Colon (tissue), 2 donors: ENCODE results near the gene TUBA3D.
"Not testable (repeated sequence)": the region's sequence is repeated elsewhere in the genome, so short reads cannot be mapped to it uniquely, and the experiment has no call there.

Experiments used
- FAIRE-seq: peaks from 2 replicates; lab custom pipeline; 2012; peaks lifted over from hg19 to GRCh38; lab: Jason Lieb, UNC
- donor health status: control.
- donor health status: control.

TUBA3D gene

GRCh38 chr2:131475831-131476230 lies at the start of gene TUBA3D:
Gene TUBA3D (plus strand): TSS chr2:131476119. CDS start chr2:131476200, 81 bp downstream.
- FAIRE-seq: no peak

GRCh38 chr2:131426727-131427126 lies 49.2 kb upstream of the TUBA3D start:
- FAIRE-seq: no peak

GRCh38 chr2:131431336-131431735 lies 44.6 kb upstream of the TUBA3D start:
- FAIRE-seq: no peak

GRCh38 chr2:131440742-131441468 lies 35.0 kb upstream of the TUBA3D start:
- FAIRE-seq: not testable (repeated sequence)

- FAIRE-seq: not testable (repeated sequence)
Measured at GRCh38 chr2:131444736-131445514, 31.0 kb upstream of the TUBA3D start.

GRCh38 chr2:131445515-131445797 lies 30.5 kb upstream of the TUBA3D start:
- FAIRE-seq: not testable (repeated sequence)

- no peak for FAIRE-seq
Measured at GRCh38 chr2:131445896-131446295, 30.0 kb upstream of the TUBA3D start.

- not testable (repeated sequence) for FAIRE-seq
Measured at GRCh38 chr2:131447981-131448380, 27.9 kb upstream of the TUBA3D start.

- not testable (repeated sequence) for FAIRE-seq
Measured at GRCh38 chr2:131451265-131451949, 24.5 kb upstream of the TUBA3D start.

- not testable (repeated sequence) for FAIRE-seq
Measured at GRCh38 chr2:131454914-131455313, 21.0 kb upstream of the TUBA3D start.

- FAIRE-seq: not testable (repeated sequence)
Measured at GRCh38 chr2:131467722-131468121, 8.2 kb upstream of the TUBA3D start.

GRCh38 chr2:131470944-131471343 lies 5.0 kb upstream of the TUBA3D start:
- not testable (repeated sequence) for FAIRE-seq

GRCh38 chr2:131471624-131472023 lies 4.3 kb upstream of the TUBA3D start:
- not testable (repeated sequence) for FAIRE-seq

- not testable (repeated sequence) for FAIRE-seq
Measured at GRCh38 chr2:131473266-131473665, 2.7 kb upstream of the TUBA3D start.

- not testable (repeated sequence) for FAIRE-seq
Measured at GRCh38 chr2:131476363-131476762, 444 bp downstream of the TUBA3D start.

GRCh38 chr2:131477227-131477626 lies 1.3 kb downstream of the TUBA3D start:
- FAIRE-seq: not testable (repeated sequence)

- FAIRE-seq: not testable (repeated sequence)
Measured at GRCh38 chr2:131478074-131478849, 2.3 kb downstream of the TUBA3D start.

GRCh38 chr2:131478850-131479461 lies 3.0 kb downstream of the TUBA3D start:
- FAIRE-seq: not testable (repeated sequence)

- FAIRE-seq: not testable (repeated sequence)
Measured at GRCh38 chr2:131480351-131480750, 4.4 kb downstream of the TUBA3D start.

GRCh38 chr2:131482506-131483155 lies 6.7 kb downstream of the TUBA3D start:
- not testable (repeated sequence) for FAIRE-seq
